KOPT-K1 (cell line): ENCODE results near the gene CEMIP.

ENCODE experiments used
- H3K27ac ChIP-seq: fragments of 200-600 bp; sonication (generic); 2 replicates; pipeline ENCODE4 v1.5.1; 2016; ENCODE audit warnings: antibody characterized with exemption, mild to moderate bottlenecking, low read depth, low read length; ENCODE audit not compliant: poor library complexity, severe bottlenecking
- H3K36me3 ChIP-seq: fragments of 200-600 bp; sonication (generic); 2 replicates; pipeline ENCODE4 v1.5.1; 2017; ENCODE audit warnings: antibody characterized with exemption, mild to moderate bottlenecking, low read length, moderate library complexity; ENCODE audit not compliant: insufficient read depth
- H3K9me3 ChIP-seq: fragments of 200-600 bp; sonication (generic); 2 replicates; pipeline ENCODE4 v1.5.1; 2017; ENCODE audit warnings: antibody characterized with exemption, low read length, mild to moderate bottlenecking; ENCODE audit not compliant: insufficient read depth, poor library complexity, severe bottlenecking

Gene CEMIP

DNA sequence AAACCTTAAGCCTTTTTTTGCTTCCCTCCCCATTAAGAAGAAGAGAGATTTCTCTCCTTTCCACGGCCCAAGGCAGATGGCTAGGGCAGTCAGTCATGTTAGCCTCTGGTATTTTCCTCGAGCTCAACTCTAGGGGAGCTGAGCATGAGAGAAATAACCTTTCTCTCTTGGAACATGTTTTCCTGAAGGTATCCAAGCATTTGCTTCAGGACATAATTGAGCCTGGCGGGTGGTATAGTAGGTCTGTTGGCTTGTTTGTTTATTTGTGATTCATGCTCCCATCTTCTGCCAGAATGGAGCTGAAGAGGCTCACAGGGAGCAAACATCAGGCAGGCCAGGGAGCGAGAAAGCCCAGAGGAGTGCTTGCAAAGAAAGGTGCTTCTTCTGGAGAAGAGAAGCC is 108.0 kb downstream of the CEMIP start:
- H3K36me3 ChIP-seq, result no peaks in the 10 kb centered on the region
- H3K9me3 ChIP-seq, result no peaks in the 10 kb centered on the region
- H3K27ac ChIP-seq, result no peak overlapping the region

DNA sequence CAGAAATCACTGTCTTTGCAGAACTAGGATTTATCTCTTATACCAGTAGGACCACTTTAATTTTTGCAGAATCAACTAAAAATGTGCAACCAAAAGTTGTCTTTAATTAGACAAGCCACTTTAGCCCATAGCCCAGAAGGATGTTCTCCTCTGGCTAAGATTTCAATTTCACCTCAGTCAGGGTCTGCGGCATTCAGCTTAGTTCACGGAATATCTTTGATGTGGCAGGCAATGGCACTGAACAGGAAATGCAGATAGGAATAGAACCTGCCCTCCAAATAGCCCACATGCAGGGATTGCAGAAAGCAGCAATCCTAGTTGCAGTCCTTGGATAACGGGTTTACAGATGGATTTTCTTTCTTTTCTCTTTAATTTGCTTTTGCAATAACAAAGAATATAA is 109.7 kb downstream of the CEMIP start:
- no peaks in the 10 kb centered on the region for H3K36me3 ChIP-seq
- H3K27ac ChIP-seq, result no peak overlapping the region
- no peaks in the 10 kb centered on the region for H3K9me3 ChIP-seq

DNA sequence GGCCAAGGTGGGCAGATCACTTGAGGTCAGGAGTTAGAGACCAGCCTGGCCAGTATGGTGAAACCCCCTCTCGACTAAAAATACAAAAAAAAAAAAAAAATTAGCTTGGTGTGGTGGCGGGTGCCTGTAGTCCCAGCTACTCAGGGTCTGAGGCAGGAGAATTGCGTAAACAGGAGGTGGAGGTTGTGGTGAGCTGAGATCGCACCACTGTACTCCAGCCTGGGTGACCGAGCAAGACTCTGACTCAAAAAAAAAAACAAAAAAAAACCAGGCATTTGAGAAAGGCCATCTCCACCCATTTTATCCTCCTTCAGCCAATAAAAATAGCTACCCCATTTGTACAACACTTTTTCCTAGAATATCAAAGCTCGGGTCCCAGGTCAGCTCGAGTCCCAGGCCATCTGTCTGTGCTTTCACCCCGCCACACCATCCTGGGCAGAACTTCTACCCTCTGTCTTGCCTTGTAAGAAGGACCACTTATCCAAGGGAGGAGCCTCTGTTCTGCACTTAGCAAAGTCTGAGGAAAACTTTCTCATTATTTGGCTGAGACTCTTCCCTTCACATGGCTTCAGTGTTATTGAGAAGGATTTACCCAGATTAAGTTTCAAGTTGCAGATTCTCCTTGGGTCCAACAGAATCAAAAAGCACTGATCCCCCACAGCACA is 111.3 kb downstream of the CEMIP start:
- Histone ChIP-seq H3K9me3 (no peaks in the 10 kb centered on the region), H3K27ac (no peak overlapping the region), H3K36me3 (no peaks in the 10 kb centered on the region)

DNA sequence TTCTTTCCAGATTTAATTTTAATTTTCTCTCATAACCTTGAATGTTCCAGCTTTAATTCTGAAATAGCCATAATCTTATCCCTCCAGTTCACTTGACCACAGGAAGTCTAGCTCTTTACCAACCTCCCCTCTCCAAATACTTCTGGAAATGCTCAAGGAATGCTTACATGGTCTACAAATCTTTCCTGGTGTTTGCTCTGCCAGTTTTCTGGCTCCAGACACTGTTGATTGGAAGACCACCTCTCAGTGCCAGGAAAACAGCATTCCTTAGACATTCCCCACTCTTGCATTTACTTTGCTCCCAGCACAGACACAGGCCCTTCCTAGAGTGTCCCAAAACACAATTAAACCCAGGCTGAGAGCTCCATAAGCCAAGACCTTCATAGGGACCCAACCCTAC is 111.8 kb downstream of the CEMIP start:
- no peaks in the 10 kb centered on the region for H3K36me3 ChIP-seq
- H3K27ac ChIP-seq, result no peak overlapping the region
- H3K9me3 ChIP-seq, result peaks cover 4% of the 10 kb centered on the region

DNA sequence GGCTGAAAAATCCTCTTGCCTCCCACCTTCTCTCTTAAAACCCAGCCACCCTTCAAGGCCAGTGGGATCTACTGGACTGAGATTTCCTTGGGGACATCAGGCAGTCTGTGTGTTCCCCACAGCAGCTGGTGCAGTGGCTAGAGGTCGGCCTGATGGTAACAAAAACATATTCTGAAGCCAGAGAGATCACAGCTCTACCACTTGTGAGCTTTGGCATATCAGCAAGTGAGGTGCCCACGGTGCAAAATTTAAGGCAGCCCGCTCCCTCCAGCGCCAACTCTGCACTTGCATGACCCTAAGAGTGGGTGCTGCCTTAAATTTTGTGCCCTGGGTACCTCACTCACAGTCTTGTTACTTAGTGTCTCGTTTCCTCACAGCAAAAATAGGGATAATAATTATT is 113.2 kb downstream of the CEMIP start:
- Histone ChIP-seq H3K27ac (no peak overlapping the region), H3K36me3 (no peaks in the 10 kb centered on the region)

DNA sequence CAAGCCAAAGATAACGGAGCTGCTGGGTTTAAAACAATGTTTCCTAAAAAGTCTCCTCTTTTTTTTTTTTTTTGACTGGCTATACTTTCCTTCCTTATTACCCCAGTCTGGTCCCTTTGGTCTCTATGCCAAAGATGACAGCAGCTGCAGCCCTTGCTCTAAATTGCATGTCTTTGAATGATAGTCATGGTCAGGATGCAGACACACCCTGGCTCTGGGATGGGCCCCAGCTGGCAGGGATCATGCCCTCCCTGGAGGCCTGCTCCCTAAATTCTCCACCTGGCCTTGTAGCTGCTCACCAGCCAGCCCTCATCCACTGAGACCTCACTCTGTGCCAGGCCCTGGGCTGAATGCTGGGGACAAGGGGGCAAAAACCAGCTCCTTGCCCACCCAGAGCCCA is 114.6 kb downstream of the CEMIP start:
- H3K27ac ChIP-seq, result no peak overlapping the region
- no peaks in the 10 kb centered on the region for H3K36me3 ChIP-seq
- H3K9me3 ChIP-seq, result peaks cover 4% of the 10 kb centered on the region

More for the DNA sequence above, 113.2 kb downstream of the CEMIP start:
- peaks cover 4% of the 10 kb centered on the region for H3K9me3 ChIP-seq

DNA sequence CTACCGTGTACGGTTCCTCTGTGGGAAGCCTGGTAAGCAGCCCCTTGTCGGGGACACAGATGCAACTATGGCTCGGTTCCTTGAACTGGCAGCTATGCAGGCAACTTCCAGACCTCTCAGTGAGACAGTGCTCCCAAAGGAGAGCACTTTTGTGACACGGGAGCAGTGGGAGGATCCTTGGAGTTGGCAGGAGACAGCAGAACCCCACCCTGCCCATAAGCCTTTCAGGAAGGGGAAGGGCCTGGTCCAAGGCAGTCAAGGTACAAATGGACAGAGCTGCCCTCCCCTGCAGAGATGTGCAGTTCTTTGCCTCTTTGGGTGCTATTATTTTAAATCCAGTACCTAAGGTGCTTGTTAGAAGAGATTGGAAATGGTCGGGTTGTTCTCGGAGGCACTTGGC is 115.9 kb downstream of the CEMIP start:
- Histone ChIP-seq H3K27ac (no peak overlapping the region), H3K36me3 (no peaks in the 10 kb centered on the region), H3K9me3 (peaks cover 4% of the 10 kb centered on the region)

DNA sequence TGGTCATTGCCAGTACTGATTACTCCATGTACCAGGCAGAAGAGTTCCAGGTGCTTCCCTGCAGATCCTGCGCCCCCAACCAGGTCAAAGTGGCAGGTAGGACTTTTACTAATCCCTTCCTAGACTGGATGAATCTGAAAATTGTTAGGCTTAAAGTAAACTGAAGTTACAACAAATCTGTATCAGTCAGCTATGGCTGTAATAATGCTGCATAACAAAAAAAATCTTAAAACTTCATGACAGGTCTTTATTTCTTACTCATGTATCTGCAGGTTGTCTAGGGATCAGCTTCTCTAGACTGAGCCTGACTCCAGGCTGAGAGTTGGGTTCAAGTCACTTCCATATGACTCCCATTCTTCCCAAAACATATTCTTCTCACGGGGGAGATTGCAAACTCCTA is 116.8 kb downstream of the CEMIP start:
- H3K9me3 ChIP-seq, result peaks cover 4% of the 10 kb centered on the region
- no peak overlapping the region for H3K27ac ChIP-seq
- H3K36me3 ChIP-seq, result no peaks in the 10 kb centered on the region

DNA sequence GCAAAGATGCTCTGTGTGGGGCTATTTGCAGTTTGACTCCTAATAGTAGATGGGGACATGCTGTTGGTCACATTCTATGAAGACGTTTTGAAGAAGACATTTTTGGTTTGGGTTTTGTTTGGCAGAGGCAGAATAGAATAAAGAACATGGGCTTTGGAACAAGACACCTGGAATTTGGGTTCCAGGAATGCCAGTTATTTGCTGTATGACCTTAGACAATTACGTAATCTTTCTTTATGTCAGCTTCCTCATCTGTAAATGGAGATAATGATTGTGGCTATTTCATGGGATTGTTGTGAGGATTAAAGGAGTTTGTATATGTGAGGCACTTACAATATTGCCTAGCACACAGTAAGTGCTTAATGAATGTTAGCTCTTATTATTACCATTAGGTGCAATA is 118.9 kb downstream of the CEMIP start:
- H3K27ac ChIP-seq, result no peak overlapping the region
- peaks cover 4% of the 10 kb centered on the region for H3K9me3 ChIP-seq
- no peaks in the 10 kb centered on the region for H3K36me3 ChIP-seq

DNA sequence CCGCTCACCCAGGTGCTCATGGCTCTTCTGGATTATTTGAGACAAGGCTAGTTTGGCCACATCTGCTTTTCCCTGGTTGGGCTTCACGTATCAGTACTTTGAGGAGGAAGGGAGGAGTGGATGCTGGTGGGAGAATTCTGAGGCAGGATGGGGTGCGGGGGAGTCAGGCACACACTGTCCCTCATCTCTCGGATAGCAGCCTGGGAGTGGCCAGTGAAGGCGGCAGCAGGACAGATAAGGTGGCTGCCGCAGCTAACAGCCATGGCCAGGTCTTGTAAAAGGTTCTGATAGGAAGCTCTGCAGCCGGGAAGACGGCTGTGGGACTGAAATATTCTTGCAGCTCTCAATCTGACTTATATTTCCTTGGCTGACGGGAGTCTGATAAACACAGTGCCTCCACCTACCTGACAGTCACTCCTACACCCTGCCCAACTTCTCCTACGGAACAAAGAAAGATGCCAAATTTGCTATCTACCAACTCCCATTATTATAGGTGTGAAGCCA is 123.2 kb downstream of the CEMIP start:
- H3K9me3 ChIP-seq, result no peaks in the 10 kb centered on the region

DNA sequence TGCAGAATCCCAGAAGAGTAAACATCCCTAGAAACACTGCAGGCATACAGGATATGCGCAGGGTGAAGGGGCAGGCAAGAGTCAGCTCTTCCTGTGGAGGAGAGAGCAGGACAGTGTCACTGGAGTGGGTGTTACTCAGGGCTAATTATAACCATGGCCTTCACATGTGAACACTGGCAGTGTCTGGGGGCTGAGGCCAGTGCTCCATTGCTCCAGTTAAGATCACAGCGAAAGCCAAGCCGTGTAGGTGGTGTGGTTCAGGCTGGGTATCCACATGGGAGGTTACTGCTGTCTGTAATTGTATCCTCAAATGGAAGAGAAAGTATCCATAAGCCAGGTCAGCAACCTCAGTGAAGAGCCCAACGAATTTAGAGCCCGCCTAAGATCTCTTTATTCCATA is 125.8 kb downstream of the CEMIP start:
- H3K27ac ChIP-seq, result no peak overlapping the region
- no peaks in the 10 kb centered on the region for H3K36me3 ChIP-seq
- no peaks in the 10 kb centered on the region for H3K9me3 ChIP-seq

More for the DNA sequence above, 123.2 kb downstream of the CEMIP start:
- H3K27ac ChIP-seq, result no peak overlapping the region
- H3K36me3 ChIP-seq, result no peaks in the 10 kb centered on the region

DNA sequence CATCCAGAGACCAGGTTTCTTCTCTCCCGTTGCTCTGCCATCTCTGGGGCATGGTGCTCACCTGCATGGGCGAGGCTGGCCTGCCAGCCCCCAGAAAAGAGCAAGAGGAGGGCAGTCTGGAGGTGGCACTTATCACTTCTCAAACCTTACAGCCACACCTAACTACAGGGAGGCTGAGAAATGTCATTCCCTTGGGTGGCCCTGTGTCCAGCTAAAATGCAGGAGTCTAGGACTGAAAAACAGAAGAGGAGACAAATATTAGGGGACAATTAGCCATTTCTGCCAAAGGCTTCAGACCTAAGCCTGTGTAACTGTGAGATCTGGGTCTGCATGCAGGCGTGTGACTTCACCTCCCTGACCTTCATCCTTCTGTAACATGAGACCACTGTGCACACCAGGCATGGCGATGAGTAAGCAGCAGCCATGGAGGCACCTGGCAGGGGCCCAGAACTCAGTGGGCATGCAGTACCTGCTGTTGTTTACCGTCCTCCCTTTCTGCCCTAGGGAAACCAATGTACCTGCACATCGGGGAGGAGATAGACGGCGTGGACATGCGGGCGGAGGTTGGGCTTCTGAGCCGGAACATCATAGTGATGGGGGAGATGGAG is 127.1 kb downstream of the CEMIP start:
- no peak overlapping the region for H3K27ac ChIP-seq
- H3K36me3 ChIP-seq, result no peaks in the 10 kb centered on the region

DNA sequence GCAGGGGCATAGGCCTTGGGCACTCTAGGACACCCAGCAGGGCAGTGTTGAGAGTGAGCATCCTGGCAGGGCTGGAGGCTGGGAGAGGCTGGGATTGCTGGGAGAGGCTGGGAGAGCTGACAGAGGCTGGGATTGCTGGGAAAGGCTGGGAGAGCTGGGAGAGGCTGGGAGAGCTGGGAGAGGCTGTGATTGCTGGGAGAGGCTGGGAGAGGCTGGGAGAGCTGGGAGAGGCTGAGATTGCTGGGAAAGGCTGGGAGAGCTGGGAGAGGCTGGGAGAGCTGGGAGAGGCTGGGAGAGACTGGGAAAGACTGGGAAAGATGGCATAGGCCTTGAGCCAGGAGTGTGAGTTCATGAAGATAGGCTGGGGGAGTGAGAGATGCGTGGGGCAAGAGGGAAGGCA is 132.7 kb downstream of the CEMIP start:
- Histone ChIP-seq H3K36me3 (no peaks in the 10 kb centered on the region), H3K9me3 (no peaks in the 10 kb centered on the region), H3K27ac (no peak overlapping the region)

More for the DNA sequence above, 127.1 kb downstream of the CEMIP start:
- H3K9me3 ChIP-seq, result no peaks in the 10 kb centered on the region

DNA sequence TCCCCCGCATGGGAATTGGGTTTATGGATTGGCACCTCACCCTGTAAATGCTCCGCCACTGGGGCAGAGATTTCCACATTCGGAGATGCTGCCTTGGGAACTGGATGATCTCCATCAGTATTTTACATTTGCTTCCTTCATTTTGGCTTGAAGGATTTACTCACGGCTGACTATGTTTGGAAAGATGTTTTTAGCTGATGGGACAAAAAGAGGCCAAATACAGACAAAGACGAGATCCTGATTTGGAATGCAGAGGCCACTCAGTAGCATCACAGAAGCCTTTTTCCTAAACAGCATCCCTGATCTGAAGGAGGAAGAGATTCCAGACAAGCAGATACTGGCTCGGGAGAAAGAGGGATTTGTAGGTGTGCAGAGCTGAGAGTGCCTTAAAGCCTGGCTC is 133.5 kb downstream of the CEMIP start:
- Histone ChIP-seq H3K36me3 (no peaks in the 10 kb centered on the region), H3K27ac (no peak overlapping the region), H3K9me3 (no peaks in the 10 kb centered on the region)

DNA sequence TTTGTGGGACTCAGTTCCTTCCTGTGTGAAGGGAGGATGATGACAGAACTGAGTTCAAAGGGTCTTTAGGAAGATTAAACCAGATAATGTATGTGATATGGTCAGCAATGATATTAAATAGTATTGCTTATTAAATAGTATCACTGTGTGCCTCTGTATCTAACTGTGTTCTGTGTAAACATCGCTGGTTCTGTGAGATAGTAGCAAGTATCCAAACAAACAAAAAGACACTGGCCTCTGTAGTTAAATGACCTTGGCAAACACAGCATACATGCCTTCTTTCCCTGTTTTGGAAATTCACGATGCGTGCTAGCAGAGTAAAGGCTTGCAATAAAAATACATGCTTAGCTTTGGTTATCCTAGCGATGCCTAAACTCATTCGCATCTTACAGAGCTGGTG is 134.4 kb downstream of the CEMIP start:
- Histone ChIP-seq H3K27ac (no peak overlapping the region), H3K36me3 (no peaks in the 10 kb centered on the region), H3K9me3 (no peaks in the 10 kb centered on the region)

DNA sequence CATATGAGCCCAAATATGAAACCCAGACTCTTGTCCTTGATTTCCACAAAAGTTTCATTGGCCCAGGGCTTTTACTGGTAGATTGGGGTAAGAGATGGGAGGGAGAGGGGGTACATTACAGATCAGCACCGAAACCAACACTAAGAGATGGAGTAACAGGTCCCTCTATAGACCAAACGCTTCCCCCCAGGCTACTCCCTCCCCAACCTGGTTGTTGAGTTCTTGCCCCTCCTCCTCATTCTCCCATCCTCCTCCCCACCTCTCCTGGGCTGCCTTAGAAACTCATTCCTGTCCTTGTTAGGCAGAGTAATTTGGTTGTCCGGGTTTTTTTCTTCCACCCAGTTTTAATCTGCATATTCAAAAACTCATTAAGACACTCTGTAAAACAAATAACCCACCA is 136.3 kb downstream of the CEMIP start:
- H3K36me3 ChIP-seq, result no peaks in the 10 kb centered on the region
- no peaks in the 10 kb centered on the region for H3K9me3 ChIP-seq
- H3K27ac ChIP-seq, result no peak overlapping the region
